HCT116 (cell line): Measurements from ENCODE around the gene FBH1. TPM values are rescaled to one million over a fixed set of nuclear protein-coding genes. Genes with fewer than 3 reads are reported as not detected.

Experiments used
- ATAC-seq: fragments of 200-7000 bp; cut with Tn5 transposase; 2 replicates; pipeline ENCODE4 v1.9.1; 2020; ENCODE audit warnings: mild to moderate bottlenecking, moderate library complexity
- BruUV-seq: library from RNA; stranded (reverse); fragments of 400-500 nt; replicated peaks from 2 replicates; lab custom pipeline; 2021; lab: Mats Ljungman, UMichigan
- CTCF ChIA-PET: fragments of 300-600 bp; sonication (Branson Sonifier 250); formaldehyde crosslinking; loops from one replicate; lab custom pipeline; 2021; ENCODE audit warnings: antibody characterized with exemption; lab: Charles Lee
- POLR2A ChIA-PET: fragments of 300-600, 350-600 bp; sonication (Branson Sonifier 250); formaldehyde crosslinking; loops from one replicate; lab custom pipeline; 2021; ENCODE audit warnings: antibody characterized with exemption; lab: Charles Lee
- RAD21 ChIA-PET, 2 experiments: fragments of 300-600 bp; sonication (Branson Sonifier 250); formaldehyde crosslinking; loops; one replicate each; lab custom pipeline; 2023; ENCODE audit warnings: low total read pairs in 2 of 2; ENCODE audit not compliant: uncharacterized antibody in 2 of 2, unreplicated experiment in 2 of 2, low non-redundant PET in 1 of 2; lab: Charles Lee
- DNase-seq: peaks from one replicate; pipeline ENCODE4 v3.0.0-alpha.2; 2010; ENCODE audit warnings: low read depth, low spot score
- H2AFZ ChIP-seq: fragments of 200-600 bp; shearing (Covaris generic), sonication (generic); 2 replicates; pipeline ENCODE4 v1.6.1; 2017; ENCODE audit warnings: low read depth, mixed run types, mixed read lengths, antibody characterized with exemption, low read length; ENCODE audit not compliant: poor library complexity, severe bottlenecking
- H3K27ac ChIP-seq: 2 replicates; pipeline ENCODE4 v1.5.1; 2012; ENCODE audit warnings: low read depth, low read length
- H3K27me3 ChIP-seq: fragments of 200-600 bp; sonication (generic); 2 replicates; pipeline ENCODE4 v1.6.1; 2016; ENCODE audit warnings: mixed run types, low read length, mixed read lengths; ENCODE audit not compliant: insufficient read depth
- H3K36me3 ChIP-seq, 2 experiments: fragments of 200-500 bp in 1 of 2; fragments of 200-600 bp in 1 of 2; sonication (Bioruptor generic) in 1 of 2; sonication (generic) in 1 of 2; 2 replicates each; pipeline versions ENCODE4 v1.5.1 to v1.6.1; 2014 to 2016; ENCODE audit warnings: low read length in 2 of 2, inconsistent platforms in 1 of 2, mixed read lengths in 1 of 2, mixed run types in 1 of 2; ENCODE audit not compliant: insufficient read depth in 2 of 2, control insufficient read depth in 1 of 2
- H3K4me1 ChIP-seq, 2 experiments: fragments of 200-600 bp in 1 of 2; sonication (generic) in 1 of 2; 2 replicates each; pipeline versions ENCODE4 v1.5.1 to v1.6.1; 2012 to 2017; ENCODE audit warnings: low read length in 2 of 2, inconsistent platforms in 1 of 2, mild to moderate bottlenecking in 1 of 2, mixed read lengths in 1 of 2, mixed run types in 1 of 2, moderate library complexity in 1 of 2; ENCODE audit not compliant: insufficient read depth in 2 of 2, control insufficient read depth in 1 of 2
- H3K4me2 ChIP-seq: fragments of 200-600 bp; sonication (generic); 2 replicates; pipeline ENCODE4 v1.6.1; 2017; ENCODE audit warnings: mixed run types, low read length, mixed read lengths
- H3K4me3 ChIP-seq, 2 experiments: fragments of 200-600 bp in 1 of 2; sonication (generic) in 1 of 2; replicated peaks in 1 of 2; 2 replicates each; pipeline ENCODE4 v1.5.1; 2011 to 2016; ENCODE audit warnings: low read length in 2 of 2, control low read depth in 1 of 2, low read depth in 1 of 2, mild to moderate bottlenecking in 1 of 2, mixed read lengths in 1 of 2, mixed run types in 1 of 2
- H3K79me2 ChIP-seq: fragments of 200-600 bp; sonication (generic); 2 replicates; pipeline ENCODE4 v1.6.1; 2017; ENCODE audit warnings: mild to moderate bottlenecking, mixed run types, low read length, moderate library complexity, mixed read lengths; ENCODE audit not compliant: insufficient read depth
- H3K9ac ChIP-seq: fragments of 200-600 bp; sonication (generic); 2 replicates; pipeline ENCODE4 v1.6.1; 2016; ENCODE audit warnings: low read length, mixed read lengths
- H3K9me2 ChIP-seq: fragments of 200-600 bp; sonication (generic), shearing (Covaris generic); 2 replicates; pipeline ENCODE4 v1.6.1; 2017; ENCODE audit warnings: mixed run types, mild to moderate bottlenecking, moderate library complexity; ENCODE audit not compliant: insufficient read depth
- H3K9me3 ChIP-seq, 2 experiments: fragments of 200-500 bp in 1 of 2; fragments of 200-600 bp in 1 of 2; sonication (Bioruptor generic) in 1 of 2; sonication (generic) in 1 of 2; 2 replicates each; pipeline ENCODE4 v1.6.1; 2014 to 2017; ENCODE audit warnings: low read length in 2 of 2, mixed read lengths in 2 of 2, inconsistent platforms in 1 of 2, low read depth in 1 of 2, mild to moderate bottlenecking in 1 of 2, mixed run types in 1 of 2, moderate library complexity in 1 of 2; ENCODE audit not compliant: control insufficient read depth in 1 of 2, insufficient read depth in 1 of 2
- H4K20me1 ChIP-seq: fragments of 200-600 bp; sonication (generic), shearing (Covaris generic); 2 replicates; pipeline ENCODE4 v1.6.1; 2017; ENCODE audit warnings: mixed run types, mild to moderate bottlenecking, moderate library complexity; ENCODE audit not compliant: insufficient read depth
- CTCF ChIP-seq, 3 experiments: fragments of 200-600 bp in 1 of 3; sonication (generic) in 1 of 3; IDR thresholded peaks in 2 of 3; conservative IDR thresholded peaks in 1 of 3; 2 replicates each; pipeline ENCODE4 v1.5.1; 2012 to 2017; ENCODE audit warnings: low read depth in 2 of 3, low read length in 2 of 3, antibody characterized with exemption in 1 of 3, borderline replicate concordance in 1 of 3, control low read depth in 1 of 3, mild to moderate bottlenecking in 1 of 3, mixed read lengths in 1 of 3, mixed run types in 1 of 3, moderate library complexity in 1 of 3; ENCODE audit not compliant: insufficient read depth in 1 of 3
- ELF1 ChIP-seq: IDR thresholded peaks from 2 replicates; pipeline ENCODE4 v1.6.1; 2012; ENCODE audit warnings: low read depth, borderline replicate concordance
- FOSL1 ChIP-seq: IDR thresholded peaks from 2 replicates; pipeline ENCODE4 v1.6.1; 2012; ENCODE audit warnings: low read depth
- REST ChIP-seq: IDR thresholded peaks from 2 replicates; pipeline ENCODE4 v1.6.1; 2012; ENCODE audit warnings: low read depth
- SRF ChIP-seq: IDR thresholded peaks from 2 replicates; pipeline ENCODE4 v1.6.1; 2012; ENCODE audit warnings: low read depth
- TCF7L2 ChIP-seq: IDR thresholded peaks from 2 replicates; pipeline ENCODE4 v1.7.0; 2011; ENCODE audit warnings: borderline replicate concordance, inconsistent platforms; ENCODE audit not compliant: insufficient read depth, insufficient read length; ENCODE audit errors: extremely low read depth
- intact Hi-C: fragments of 100-400 bp; cut with micrococcal nuclease; formaldehyde crosslinking; loops from 2 replicates; pipeline ENCODE4 v1.10.0; 2022
- total RNA-seq: library from RNA; stranded (reverse); gene quantifications from one replicate; pipeline ENCODE4 v1.2.1, GENCODE V29; 2021; ENCODE audit not compliant: unreplicated experiment
- TF ChIP-seq, protein P1 (sequence below): IDR thresholded peaks from 2 replicates; pipeline ENCODE4 v1.6.1; 2012

The FBH1 gene
- total RNA-seq, 1 experiment from 2014 or later = 70.2 TPM

- RAD21 ChIA-PET = no interaction called here
Observed at GRCh38 chr10:5885619-5886018, 4.4 kb upstream of the FBH1 start.

More at GRCh38 chr10:5885619-5886018, 4.4 kb upstream of the FBH1 start:
- no peak for ATAC-seq
- Histone ChIP-seq H3K27ac (no peak overlapping the region), H3K9ac (no peak overlapping the region), H3K36me3 (peaks cover 24 to 30% of the 10 kb centered on the region in 2 experiments; a peak in 3 of 4 replicates), H3K4me3 (no peak overlapping the region)
- intact Hi-C loops = no loop called here
- no peak for TF ChIP-seq TCF7L2
- TF ChIP-seq CTCF (IDR thresholded peaks at IDR 0.05 in 2 of 3, conservative IDR thresholded peaks at IDR 0.05 in 1 of 3; ENCODE audit: borderline replicate concordance in 1 of 3, insufficient read depth in 1 of 3, low read depth in 2 of 3, low read length in 2 of 3) = no peak
- TF ChIP-seq SRF = no peak
- TF ChIP-seq FOSL1 = no peak
- TF ChIP-seq ELF1 = no peak
- TF ChIP-seq, protein P1, sequence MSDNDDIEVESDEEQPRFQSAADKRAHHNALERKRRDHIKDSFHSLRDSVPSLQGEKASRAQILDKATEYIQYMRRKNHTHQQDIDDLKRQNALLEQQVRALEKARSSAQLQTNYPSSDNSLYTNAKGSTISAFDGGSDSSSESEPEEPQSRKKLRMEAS = no peak
- TF ChIP-seq REST = no peak
- TF ChIP-seq, all 23 proteins: peak for 0
- peaks cover 6 to 12% of the 10 kb centered on the region in 2 experiments; a peak in 3 of 4 replicates for H3K4me1 ChIP-seq
- no peak for DNase-seq
- no peak overlapping the region for H3K4me2 ChIP-seq
- CTCF ChIA-PET = no interaction called here
- POLR2A ChIA-PET = no interaction called here
- H3K79me2 ChIP-seq = peaks cover 18% of the 10 kb centered on the region
- H4K20me1 ChIP-seq = no peaks in the 10 kb centered on the region
- TSS peak; percentile 18 for BruUV-seq
- no peak overlapping the region for H2AFZ ChIP-seq
- H3K27me3 ChIP-seq = no peaks in the 10 kb centered on the region
- H3K9me2 ChIP-seq = no peaks in the 10 kb centered on the region
- no peaks in the 10 kb centered on the region for H3K9me3 ChIP-seq
